Activated CD4-positive, alpha-beta T cell treated with anti-CD3 and anti-CD28 coated beads for 36 hours (primary cell): ENCODE results near the gene COA7. TPM values are rescaled to one million over a fixed set of nuclear protein-coding genes. Genes with fewer than 3 reads are reported as not detected.
A peak's percentile ranks its signal among the peaks of the same experiment; 100 is the strongest.

Experiments used
- ATAC-seq: fragments of 200-7000 bp; cut with Tn5 transposase; one replicate; pipeline ENCODE4 v1.10.0; 2021; ENCODE audit warnings: mild to moderate bottlenecking, moderate library complexity
- CTCF ChIA-PET: fragments of 350-600 bp; sonication (Branson Sonifier 250); formaldehyde crosslinking; loops from one replicate; lab custom pipeline; 2021; ENCODE audit warnings: antibody characterized with exemption; lab: Charles Lee
- POLR2A ChIA-PET: fragments of 350-600 bp; sonication (Branson Sonifier 250); formaldehyde crosslinking; loops from one replicate; lab custom pipeline; 2021; ENCODE audit warnings: antibody characterized with exemption, inconsistent platforms; lab: Charles Lee
- DNase-seq: peaks from one replicate; pipeline ENCODE4 v3.0.0-alpha.2; 2020
- H3K27ac Mint-ChIP-seq: one replicate; pipeline ENCODE4 v1.8.0; 2021; ENCODE audit warnings: mixed read lengths
- H3K27me3 Mint-ChIP-seq: one replicate; pipeline ENCODE4 v1.8.0; 2021; ENCODE audit warnings: mixed read lengths
- H3K36me3 Mint-ChIP-seq: one replicate; pipeline ENCODE4 v1.8.0; 2021; ENCODE audit warnings: low read depth, mixed read lengths
- H3K4me1 Mint-ChIP-seq: one replicate; pipeline ENCODE4 v1.8.0; 2021; ENCODE audit warnings: mixed read lengths
- H3K4me3 Mint-ChIP-seq: one replicate; pipeline ENCODE4 v1.8.0; 2021; ENCODE audit warnings: mild to moderate bottlenecking, moderate library complexity, mixed read lengths
- H3K9me3 Mint-ChIP-seq: one replicate; pipeline ENCODE4 v1.8.0; 2021; ENCODE audit warnings: low read depth, mixed read lengths
- intact Hi-C, 2 experiments: fragments of 100-400 bp; cut with DNase I in 1 of 2; cut with micrococcal nuclease in 1 of 2; formaldehyde crosslinking; loops; one replicate each; pipeline versions ENCODE4 v1.14.2 to v1.15.1; 2022 to 2024; cut with DNase I, micrococcal nuclease
- total RNA-seq, 2 experiments: library from RNA; stranded (reverse); gene quantifications; one replicate each; pipeline ENCODE4 v1.2.3, GENCODE V29; 2021

COA7 gene
- total RNA-seq, 2 experiments from 2014 or later: 11.0 to 17.2 TPM

- Mint-ChIP-seq H3K9me3 (no peaks in the 10 kb centered on the region), H3K4me3 (no peak overlapping the region), H3K27ac (peak overlapping the region; percentile 73), H3K4me1 (peaks cover 66% of the 10 kb centered on the region), H3K36me3 (peaks cover 2% of the 10 kb centered on the region), H3K27me3 (no peaks in the 10 kb centered on the region)
- ChIA-PET CTCF (interaction anchor here (0.7 to 1.5 kb wide), 5 partner anchors 24 to 1834 kb away, joined by 3 to 5 read pairs (median 3); no protein-coding TSS in a partner anchor), POLR2A (interaction anchor here (0.7 kb wide), 2 partner anchors 231 to 1686 kb away, joined by 4 read pairs; partner anchors contain the start of genes ORC1 and PRPF38A)
- DNase-seq (no peak), ATAC-seq (no peak)
- intact Hi-C loops: loop anchor here (2.0 to 10.0 kb wide), 6 partner anchors 33 to 578 kb away; partner anchors contain the start of genes BTF3L4 (in 1 of the 2), CC2D1B (in 1 of the 2), ECHDC2 (in 1 of the 2) and GPX7 (in 1 of the 2)
These were observed 62.6 kb downstream of the COA7 start for GRCh38 chr1:52635321-52636089.

Other genes with a start within 250 kb of the COA7 start
- 10 to 100 TPM; 61.6 to 71.7 TPM for gene TUT4, start 145.3 kb downstream of the COA7 start, total RNA-seq
- 10 to 100 TPM; 19.0 to 23.1 TPM for gene GPX7, start 96.0 kb downstream of the COA7 start, total RNA-seq
- gene SHISAL2A, start 65.2 kb downstream of the COA7 start, total RNA-seq: 1 to 10 TPM; 8.1 to 9.8 TPM
- 10 to 100 TPM; 12.9 to 14.3 TPM for gene ZYG11B, start 28.1 kb upstream of the COA7 start, total RNA-seq
- gene ZYG11A, start 144.4 kb upstream of the COA7 start, total RNA-seq: under 1 TPM; 0.11 to 0.25 TPM
- gene ECHDC2, start 223.4 kb upstream of the COA7 start, total RNA-seq: 10 to 100 TPM; 62.6 to 67.2 TPM
- gene SCP2, start 228.9 kb upstream of the COA7 start, total RNA-seq: 10 to 100 TPM; 46.6 to 67.1 TPM